IPS-18a (cell line): ENCODE measurements around the gene ERI2.
"Not testable (repeated sequence)": the region's sequence is repeated elsewhere in the genome, so short reads cannot be mapped to it uniquely, and the experiment has no call there.

ENCODE experiments used
- H3K27ac ChIP-seq: one replicate; pipeline ENCODE4 v1.5.1; 2013; ENCODE audit warnings: low read length
- H3K27me3 ChIP-seq: one replicate; pipeline ENCODE4 v1.6.1; 2013; ENCODE audit warnings: mild to moderate bottlenecking, low read length; ENCODE audit not compliant: control insufficient read depth, insufficient read depth
- H3K36me3 ChIP-seq: one replicate; pipeline ENCODE4 v1.6.1; 2013; ENCODE audit warnings: low read depth, low read length; ENCODE audit not compliant: control insufficient read depth
- H3K4me1 ChIP-seq: one replicate; pipeline ENCODE4 v1.6.1; 2013; ENCODE audit warnings: low read depth, low read length; ENCODE audit not compliant: control insufficient read depth
- H3K4me3 ChIP-seq: one replicate; pipeline ENCODE4 v1.5.1; 2013; ENCODE audit warnings: low read length
- H3K9ac ChIP-seq: one replicate; pipeline ENCODE4 v1.6.1; 2013; ENCODE audit warnings: mild to moderate bottlenecking, low read length, moderate library complexity
- H3K9me3 ChIP-seq: one replicate; pipeline ENCODE4 v1.6.1; 2013; ENCODE audit warnings: low read depth, low read length; ENCODE audit not compliant: control insufficient read depth

The ERI2 gene

GRCh38 chr16:20781697-20782096 is 24.6 kb downstream of the ERI2 start:
- no peaks in the 10 kb centered on the region for H3K4me1 ChIP-seq
- H3K27ac ChIP-seq: no peak overlapping the region
- H3K27me3 ChIP-seq: no peaks in the 10 kb centered on the region
- no peaks in the 10 kb centered on the region for H3K36me3 ChIP-seq
- H3K4me3 ChIP-seq: no peak overlapping the region
- H3K9me3 ChIP-seq: no peaks in the 10 kb centered on the region
- no peak overlapping the region for H3K9ac ChIP-seq

DNA sequence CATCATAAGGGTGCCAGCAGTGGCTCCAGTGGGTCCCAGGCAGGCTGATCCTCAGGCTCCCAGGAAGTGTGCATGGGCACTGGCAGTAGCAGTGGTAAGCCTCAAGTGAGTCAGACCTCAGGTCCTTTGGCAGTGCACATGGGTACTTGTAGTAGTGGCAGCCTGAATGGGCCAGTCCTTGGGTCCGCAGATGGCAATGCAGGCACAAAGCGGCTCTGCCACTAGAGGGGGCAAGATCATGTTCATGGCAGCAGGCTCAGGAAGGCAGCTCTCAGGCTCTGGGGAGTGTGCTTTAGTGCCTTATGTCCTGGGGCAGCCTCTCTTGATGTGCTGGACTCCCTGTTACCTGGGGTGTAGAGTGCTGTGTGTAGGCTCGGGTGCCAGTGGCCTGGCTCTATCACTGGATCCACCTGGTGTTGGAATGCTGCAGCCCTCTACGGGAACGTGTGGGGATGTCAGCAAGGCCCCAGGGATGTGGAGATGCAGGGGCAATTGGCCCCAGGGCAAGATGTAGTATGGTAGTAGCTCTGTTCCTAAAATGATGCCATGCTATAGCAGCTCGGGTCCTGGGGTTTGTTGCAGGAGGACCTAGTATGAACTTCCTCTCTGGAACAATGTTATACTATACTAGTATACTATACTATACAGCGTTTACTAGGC is 31.4 kb downstream of the ERI2 start:
- no peaks in the 10 kb centered on the region for H3K4me1 ChIP-seq
- H3K27me3 ChIP-seq: no peaks in the 10 kb centered on the region
- no peaks in the 10 kb centered on the region for H3K9me3 ChIP-seq
- no peak overlapping the region for H3K27ac ChIP-seq
- H3K36me3 ChIP-seq: no peaks in the 10 kb centered on the region
- H3K9ac ChIP-seq: no peak overlapping the region
- H3K4me3 ChIP-seq: no peak overlapping the region

DNA sequence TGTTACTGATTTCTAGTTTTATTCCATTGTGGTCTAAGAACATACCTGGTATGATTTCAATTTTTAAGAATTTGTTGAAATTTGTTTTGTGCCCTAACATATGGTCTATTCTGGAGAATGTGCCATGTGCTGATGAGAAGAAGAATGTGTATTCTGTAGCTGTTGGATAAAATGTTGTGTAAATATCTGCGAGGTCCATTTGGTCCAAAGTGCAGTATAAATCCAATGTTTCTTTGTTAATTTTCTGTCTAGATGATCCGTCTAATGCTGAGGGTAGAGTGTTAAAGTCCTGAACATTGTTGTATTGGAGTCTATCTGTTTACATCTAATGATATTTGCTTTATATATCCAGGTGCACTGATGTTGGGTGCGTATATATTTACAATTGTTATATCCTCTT is 32.6 kb downstream of the ERI2 start:
- H3K9ac ChIP-seq: no peak overlapping the region
- H3K4me1 ChIP-seq: no peaks in the 10 kb centered on the region
- H3K27ac ChIP-seq: no peak overlapping the region
- H3K27me3 ChIP-seq: no peaks in the 10 kb centered on the region
- H3K4me3 ChIP-seq: no peak overlapping the region
- no peaks in the 10 kb centered on the region for H3K9me3 ChIP-seq
- no peaks in the 10 kb centered on the region for H3K36me3 ChIP-seq

GRCh38 chr16:20768818-20769217 is 37.5 kb downstream of the ERI2 start:
- no peaks in the 10 kb centered on the region for H3K36me3 ChIP-seq
- H3K4me3 ChIP-seq: no peak overlapping the region
- no peak overlapping the region for H3K9ac ChIP-seq
- no peak overlapping the region for H3K27ac ChIP-seq
- no peaks in the 10 kb centered on the region for H3K27me3 ChIP-seq
- H3K4me1 ChIP-seq: no peaks in the 10 kb centered on the region
- no peaks in the 10 kb centered on the region for H3K9me3 ChIP-seq

GRCh38 chr16:20768121-20768520 is 38.2 kb downstream of the ERI2 start:
- H3K4me1 ChIP-seq: no peaks in the 10 kb centered on the region
- no peak overlapping the region for H3K27ac ChIP-seq
- H3K9ac ChIP-seq: no peak overlapping the region
- H3K27me3 ChIP-seq: no peaks in the 10 kb centered on the region
- H3K9me3 ChIP-seq: no peaks in the 10 kb centered on the region
- no peaks in the 10 kb centered on the region for H3K36me3 ChIP-seq
- H3K4me3 ChIP-seq: no peak overlapping the region

DNA sequence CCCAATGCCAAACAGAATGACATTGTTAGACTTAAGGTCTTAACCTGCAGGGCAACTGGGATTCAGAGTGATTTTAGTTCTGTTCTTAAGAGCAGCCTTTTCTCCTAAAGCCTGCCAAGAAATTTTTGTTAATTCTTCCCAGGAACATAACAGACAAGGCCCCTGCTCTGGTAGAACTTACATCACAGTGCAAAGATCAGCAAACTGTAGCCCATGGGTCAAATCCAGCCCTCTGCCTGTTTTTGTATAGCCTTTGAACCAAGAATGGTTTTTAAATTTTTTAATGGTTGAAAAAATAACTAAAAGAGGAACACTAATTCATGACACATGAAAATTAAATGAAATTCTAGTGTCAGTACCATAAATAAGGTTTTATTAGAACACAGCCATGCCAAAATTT is 38.7 kb downstream of the ERI2 start:
- Histone ChIP-seq H3K4me3 (no peak overlapping the region), H3K4me1 (no peaks in the 10 kb centered on the region), H3K9me3 (no peaks in the 10 kb centered on the region), H3K36me3 (no peaks in the 10 kb centered on the region), H3K27me3 (no peaks in the 10 kb centered on the region), H3K9ac (no peak overlapping the region), H3K27ac (no peak overlapping the region)

DNA sequence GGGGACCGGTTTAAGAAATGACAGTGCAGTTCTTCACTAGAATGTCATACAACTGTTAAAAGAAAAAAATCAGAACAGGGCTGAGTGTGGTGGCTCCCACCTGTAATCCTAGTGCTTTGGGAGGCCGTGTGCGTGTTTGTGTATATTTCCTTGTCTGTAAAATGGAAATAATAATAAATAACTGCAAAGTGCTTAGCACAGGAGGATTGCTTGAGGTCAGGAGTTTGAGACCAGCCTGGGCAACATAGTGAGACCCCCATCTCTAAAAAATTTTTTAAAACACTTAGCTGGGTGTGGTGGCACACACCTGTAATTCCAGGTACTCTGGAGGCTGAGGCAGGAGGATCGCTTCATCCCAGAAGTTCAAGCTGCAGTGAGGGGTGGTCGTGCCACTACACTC is 40.0 kb downstream of the ERI2 start:
- no peaks in the 10 kb centered on the region for H3K27me3 ChIP-seq
- no peaks in the 10 kb centered on the region for H3K4me1 ChIP-seq
- H3K36me3 ChIP-seq: no peaks in the 10 kb centered on the region
- H3K9ac ChIP-seq: no peak overlapping the region
- H3K4me3 ChIP-seq: no peak overlapping the region
- no peak overlapping the region for H3K27ac ChIP-seq
- H3K9me3 ChIP-seq: no peaks in the 10 kb centered on the region

DNA sequence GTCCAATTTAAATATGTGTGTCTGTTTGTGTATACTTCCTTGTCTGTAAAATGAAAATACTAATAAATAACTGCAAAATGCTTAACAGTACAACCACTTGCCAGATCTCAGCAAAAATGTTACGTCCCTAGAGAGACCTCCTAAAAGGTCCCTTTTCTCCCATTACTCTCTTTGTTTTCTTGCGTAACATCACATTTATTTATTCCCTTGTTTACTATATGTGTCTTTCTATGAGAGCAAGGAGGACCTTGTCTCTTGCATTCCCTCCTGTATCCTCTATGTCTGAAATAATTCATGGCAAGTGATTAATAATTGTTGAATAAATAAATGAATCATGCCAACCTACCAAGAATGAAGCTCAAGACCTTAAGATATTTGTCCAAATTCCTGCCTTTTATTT is 40.5 kb downstream of the ERI2 start:
- Histone ChIP-seq H3K36me3 (no peaks in the 10 kb centered on the region), H3K27me3 (no peaks in the 10 kb centered on the region), H3K9me3 (no peaks in the 10 kb centered on the region), H3K4me1 (no peaks in the 10 kb centered on the region), H3K27ac (no peak overlapping the region), H3K4me3 (no peak overlapping the region), H3K9ac (no peak overlapping the region)

- H3K27me3 ChIP-seq, H3K27ac ChIP-seq, H3K9me3 ChIP-seq, H3K4me3 ChIP-seq, H3K4me1 ChIP-seq, H3K9ac ChIP-seq, H3K36me3 ChIP-seq: not testable (repeated sequence)
These were observed 41.8 kb downstream of the ERI2 start for GRCh38 chr16:20764448-20764847.

DNA sequence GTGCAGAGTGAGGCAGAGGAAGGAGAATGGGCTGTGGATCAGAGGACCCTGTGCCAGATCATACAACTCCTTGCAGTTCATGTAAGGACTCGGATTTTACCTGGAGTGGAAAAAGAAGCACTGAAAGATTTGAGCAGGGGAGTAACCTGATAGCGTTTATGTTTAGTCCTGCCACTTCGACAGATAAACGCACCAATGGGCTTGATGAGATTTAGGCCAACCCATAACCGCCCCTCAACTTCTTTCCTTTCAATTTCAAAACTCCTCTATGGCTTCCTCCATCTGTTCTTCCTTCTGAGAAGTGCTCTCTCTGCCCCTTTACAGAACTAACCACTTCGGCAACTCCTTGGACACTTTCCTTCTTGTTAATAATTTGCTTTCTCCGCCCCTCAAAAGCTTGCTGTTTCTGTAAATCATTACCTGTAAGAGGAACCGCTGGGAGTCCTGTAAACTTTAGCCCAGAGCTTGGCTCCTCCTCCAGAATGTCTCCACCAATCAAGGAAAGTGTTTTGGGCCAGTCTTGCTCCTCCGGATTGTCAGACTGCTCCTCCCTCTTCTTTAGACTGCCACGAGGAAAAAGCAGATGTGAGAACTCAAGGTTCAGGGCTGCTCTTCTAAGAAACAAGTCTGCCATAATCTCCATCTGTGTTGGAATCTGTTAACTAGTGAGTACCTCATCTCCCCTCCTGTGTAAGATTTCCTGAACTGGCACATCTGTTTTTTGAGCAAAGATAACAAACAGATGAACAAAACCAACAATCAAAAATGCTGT is 42.6 kb downstream of the ERI2 start, which contains the start of gene ACSM3:
ACSM3 (plus strand) TSS at position 554 of the 772 bp plus-strand sequence. CDS start 6,021 bp downstream, outside the sequence.
- H3K9me3 ChIP-seq: no peaks in the 10 kb centered on the region
- no peaks in the 10 kb centered on the region for H3K4me1 ChIP-seq
- no peak within 1 kb of the TSS for H3K27ac ChIP-seq
- peak within 1 kb of the TSS; percentile 60 for H3K4me3 ChIP-seq
- H3K36me3 ChIP-seq: no peaks in the 10 kb centered on the region
- no peak within 1 kb of the TSS for H3K9ac ChIP-seq
- H3K27me3 ChIP-seq: no peaks in the 10 kb centered on the region

DNA sequence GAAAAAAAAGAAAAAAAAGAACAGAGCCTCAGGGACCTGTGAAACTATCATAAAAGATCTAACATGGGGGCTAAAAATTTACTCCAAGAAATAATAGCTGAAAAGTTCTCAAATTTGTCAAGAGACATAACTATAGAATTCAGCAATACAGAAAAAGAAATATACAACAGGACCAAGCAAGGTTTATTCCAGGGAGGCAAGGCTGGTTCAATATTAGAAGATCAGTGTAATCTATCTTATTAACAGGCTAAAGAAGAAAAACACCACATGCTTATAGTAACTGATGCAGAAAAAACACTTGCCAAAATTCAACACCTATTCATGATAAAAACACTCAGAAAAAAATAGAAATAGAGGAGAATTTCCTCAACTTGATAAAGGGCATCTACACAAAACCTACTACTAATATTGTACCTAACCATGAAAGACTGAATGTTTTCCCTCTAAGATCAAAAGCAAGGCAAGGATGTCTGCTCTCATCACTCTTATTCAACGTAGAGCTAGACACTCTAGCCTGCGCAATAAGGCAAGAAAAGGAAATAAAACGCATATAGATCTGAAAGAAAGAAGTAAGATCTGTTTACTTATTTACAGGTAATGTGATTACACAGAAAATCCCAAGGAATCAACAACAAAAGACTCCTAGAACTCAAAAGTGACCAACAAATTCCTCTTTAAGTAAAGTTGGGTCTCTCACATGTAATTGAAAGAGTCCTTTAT is 43.7 kb downstream of the ERI2 start:
- no peak overlapping the region for H3K27ac ChIP-seq
- no peak overlapping the region for H3K9ac ChIP-seq
- no peaks in the 10 kb centered on the region for H3K27me3 ChIP-seq
- no peaks in the 10 kb centered on the region for H3K36me3 ChIP-seq
- H3K9me3 ChIP-seq: no peaks in the 10 kb centered on the region
- no peak overlapping the region for H3K4me3 ChIP-seq
- H3K4me1 ChIP-seq: no peaks in the 10 kb centered on the region
